MM.1S (cell line): Measurements from ENCODE around the gene KAT6B.
A peak's percentile ranks its signal among the peaks of the same experiment; 100 is the strongest.

Experiments
- DNase-seq: peaks from one replicate; pipeline ENCODE4 v3.0.0-alpha.2; 2015
- H2AFZ ChIP-seq: fragments of 300-600 bp; sonication (generic); 2 replicates; pipeline ENCODE4 v1.6.0; 2016; ENCODE audit warnings: antibody characterized with exemption, low read length
- H3F3A ChIP-seq: fragments of 300-600 bp; sonication (generic); 2 replicates; pipeline ENCODE4 v1.6.1; 2016; ENCODE audit warnings: mild to moderate bottlenecking, antibody characterized with exemption, low read length, moderate library complexity, mixed read lengths; ENCODE audit not compliant: insufficient read depth
- H3K27ac ChIP-seq: fragments of 300-600 bp; sonication (generic); 2 replicates; pipeline ENCODE4 v1.5.1; 2016; ENCODE audit warnings: mild to moderate bottlenecking, low read length
- H3K27me3 ChIP-seq: fragments of 300-600 bp; sonication (generic); replicated peaks from 2 replicates; pipeline ENCODE4 v1.6.0; 2016; ENCODE audit warnings: low read length; ENCODE audit not compliant: insufficient read depth
- H3K36me3 ChIP-seq: fragments of 300-600 bp; sonication (generic); replicated peaks from 2 replicates; pipeline ENCODE4 v1.6.1; 2016; ENCODE audit warnings: mild to moderate bottlenecking, low read length, mixed read lengths; ENCODE audit not compliant: insufficient read depth
- H3K4me1 ChIP-seq: fragments of 300-600 bp; sonication (generic); 2 replicates; pipeline ENCODE4 v1.6.1; 2016; ENCODE audit warnings: low read length, mixed read lengths
- H3K4me2 ChIP-seq: fragments of 300-600 bp; sonication (generic); 2 replicates; pipeline ENCODE4 v1.6.0; 2016; ENCODE audit warnings: low read depth, low read length
- H3K4me3 ChIP-seq: fragments of 300-600 bp; sonication (generic); 2 replicates; pipeline ENCODE4 v1.5.1; 2016; ENCODE audit warnings: low read length, mixed read lengths
- H3K79me2 ChIP-seq: fragments of 300-600 bp; sonication (generic); 2 replicates; pipeline ENCODE4 v1.6.1; 2016; ENCODE audit warnings: mixed run types, low read length, mixed read lengths
- H3K9ac ChIP-seq: fragments of 300-600 bp; sonication (generic); 2 replicates; pipeline ENCODE4 v1.6.1; 2016; ENCODE audit warnings: low read length, mixed read lengths
- H3K9me2 ChIP-seq: fragments of 300-600 bp; sonication (generic); replicated peaks from 2 replicates; pipeline ENCODE4 v1.6.1; 2016; ENCODE audit warnings: mild to moderate bottlenecking, low read length, mixed read lengths; ENCODE audit not compliant: insufficient read depth
- H3K9me3 ChIP-seq: fragments of 300-600 bp; sonication (generic); replicated peaks from 2 replicates; pipeline ENCODE4 v1.6.1; 2016; ENCODE audit warnings: mild to moderate bottlenecking, low read length, mixed read lengths; ENCODE audit not compliant: insufficient read depth
- H4K20me1 ChIP-seq: fragments of 300-600 bp; sonication (generic); 2 replicates; pipeline ENCODE4 v1.6.1; 2016; ENCODE audit warnings: mild to moderate bottlenecking, low read length, moderate library complexity, mixed read lengths; ENCODE audit not compliant: insufficient read depth
- CTCF ChIP-seq: fragments of 300-600 bp; sonication (generic); IDR thresholded peaks from 2 replicates; pipeline ENCODE4 v1.5.1; 2016; ENCODE audit warnings: antibody characterized with exemption, low read length, mixed read lengths
- EZH2 ChIP-seq: fragments of 300-600 bp; sonication (generic); optimal IDR thresholded peaks from 2 replicates; pipeline ENCODE3; 2017; ENCODE audit warnings: low read depth, mild to moderate bottlenecking, antibody characterized with exemption, low read length, mixed read lengths
- EZH2phosphoT487 ChIP-seq: fragments of 300-600 bp; sonication (generic); IDR thresholded peaks from 2 replicates; pipeline ENCODE4 v1.6.1; 2018; ENCODE audit warnings: antibody characterized with exemption, low read length

The KAT6B gene

GRCh38 chr10:74997163-74997562, 170.8 kb downstream of the KAT6B start:
- H3K27ac ChIP-seq: no peak overlapping the region
- H3K4me3 ChIP-seq: no peak overlapping the region
- 0 out of 2 replicates have a peak, but pooled peaks cover 3% of the 10 kb centered on the region for H3K79me2 ChIP-seq
- H3K9me3 ChIP-seq: no peaks in the 10 kb centered on the region
- peaks cover 13% of the 10 kb centered on the region for H3F3A ChIP-seq
- H3K9ac ChIP-seq: no peak overlapping the region
- no peaks in the 10 kb centered on the region for H4K20me1 ChIP-seq
- peaks cover 34% of the 10 kb centered on the region for H3K4me1 ChIP-seq
- no peak for DNase-seq
- H3K36me3 ChIP-seq: no peaks in the 10 kb centered on the region
- H2AFZ ChIP-seq: no peak overlapping the region
- no peak overlapping the region for H3K4me2 ChIP-seq
- H3K9me2 ChIP-seq: no peaks in the 10 kb centered on the region
- no peaks in the 10 kb centered on the region for H3K27me3 ChIP-seq
- TF ChIP-seq CTCF (no peak), EZH2phosphoT487 (no peak), EZH2 (no peak)

DNA sequence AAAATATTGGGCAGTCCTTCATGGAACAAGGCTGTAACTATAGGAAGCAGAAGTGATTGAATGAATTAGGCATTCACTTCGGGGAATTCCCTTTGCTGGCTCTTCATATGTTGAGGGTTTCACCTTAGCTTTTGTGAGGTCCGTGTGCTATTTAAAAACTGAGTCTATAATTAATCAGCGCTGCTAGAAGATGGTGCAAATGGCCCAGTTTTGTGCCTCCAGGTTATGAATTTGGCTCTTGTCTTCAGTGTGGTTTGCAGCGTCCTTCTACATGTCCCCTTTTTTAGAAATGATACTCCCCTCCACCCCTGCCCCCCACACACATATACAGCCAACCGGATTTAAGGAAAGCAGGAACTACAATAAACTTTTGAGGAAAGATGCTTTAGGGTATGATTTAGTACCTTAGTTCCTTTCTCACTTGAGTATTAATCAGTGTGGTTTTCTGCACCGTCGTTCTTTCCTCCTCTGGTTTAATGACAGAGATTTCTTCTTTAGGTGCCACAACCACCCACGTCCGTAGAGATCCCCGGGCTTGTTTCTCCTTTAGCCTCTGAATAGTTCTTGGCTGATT, 174.4 kb downstream of the KAT6B start:
- peak overlapping the region; percentile 51; the same call in 1 of the 2 replicates for H3K9ac ChIP-seq
- H3F3A ChIP-seq: peaks cover 13% of the 10 kb centered on the region
- H3K27ac ChIP-seq: peak overlapping the region; percentile 83
- peak overlapping the region; percentile 56 for H2AFZ ChIP-seq
- no peaks in the 10 kb centered on the region for H3K9me2 ChIP-seq
- H3K36me3 ChIP-seq: no peaks in the 10 kb centered on the region
- TF ChIP-seq EZH2phosphoT487 (no peak), CTCF (no peak), EZH2 (no peak)
- H3K4me1 ChIP-seq: peaks cover 29% of the 10 kb centered on the region
- H4K20me1 ChIP-seq: no peaks in the 10 kb centered on the region
- H3K4me2 ChIP-seq: peak overlapping the region; percentile 83
- 0 out of 2 replicates have a peak, but pooled peaks cover 3% of the 10 kb centered on the region for H3K79me2 ChIP-seq
- peak; percentile 84 for DNase-seq
- no peaks in the 10 kb centered on the region for H3K27me3 ChIP-seq
- no peaks in the 10 kb centered on the region for H3K9me3 ChIP-seq
- H3K4me3 ChIP-seq: peak overlapping the region; percentile 44

DNA sequence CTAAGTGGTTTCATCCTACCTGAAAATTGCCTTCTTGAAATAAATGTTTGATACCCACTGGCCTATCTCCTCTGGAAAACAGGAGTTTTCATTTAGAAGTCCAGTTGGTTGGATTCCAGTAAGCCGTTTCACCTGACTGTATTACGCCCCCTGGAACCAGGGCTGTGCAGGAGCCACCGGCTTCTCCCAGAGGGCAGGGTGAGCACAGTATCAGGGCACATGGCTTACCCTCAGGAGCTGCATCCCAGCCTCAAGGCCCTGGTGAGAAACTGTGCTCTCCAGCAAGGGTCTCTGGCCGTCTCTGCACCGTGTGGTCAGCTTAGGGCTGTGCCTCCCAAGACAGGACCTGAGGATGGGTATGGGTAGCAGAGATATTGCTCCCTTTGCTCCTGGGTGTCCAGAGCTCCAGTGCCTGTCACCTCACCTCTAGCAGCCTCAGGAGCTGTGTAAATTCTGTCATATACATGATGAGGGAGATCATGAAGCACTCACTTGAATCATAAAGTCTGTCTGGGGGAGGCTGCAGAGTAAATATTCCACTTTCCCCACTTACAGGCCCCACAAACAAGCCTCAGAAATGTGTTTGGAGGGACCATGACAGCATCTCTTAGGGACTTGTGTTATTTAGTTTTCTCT, 175.4 kb downstream of the KAT6B start:
- Histone ChIP-seq H3K4me1 (peaks cover 29% of the 10 kb centered on the region), H2AFZ (no peak overlapping the region), H3K27ac (peak overlapping the region; percentile 83; the same call in 1 of the 2 replicates), H3K9me2 (no peaks in the 10 kb centered on the region), H3K36me3 (no peaks in the 10 kb centered on the region), H4K20me1 (no peaks in the 10 kb centered on the region), H3K4me3 (no peak overlapping the region; the same call in 1 of the 2 replicates), H3K79me2 (0 out of 2 replicates have a peak, but pooled peaks cover 3% of the 10 kb centered on the region), H3K27me3 (no peaks in the 10 kb centered on the region), H3K9me3 (no peaks in the 10 kb centered on the region), H3K4me2 (peak overlapping the region; percentile 83), H3K9ac (peak overlapping the region; percentile 51; the same call in 1 of the 2 replicates), H3F3A (peaks cover 13% of the 10 kb centered on the region)
- TF ChIP-seq EZH2phosphoT487 (no peak), CTCF (no peak), EZH2 (no peak)
- no peak for DNase-seq
